WTC11 (cell line): ENCODE results near the gene ADGRB2. TPM values are rescaled to one million over a fixed set of nuclear protein-coding genes. Genes with fewer than 3 reads are reported as not detected.
A peak's percentile ranks its signal among the peaks of the same experiment; 100 is the strongest.

Experiments
- ATAC-seq: fragments of 200-7000 bp; cut with Tn5 transposase; 2 replicates; pipeline ENCODE4 v1.10.0; 2021; ENCODE audit warnings: mild to moderate bottlenecking, moderate library complexity
- CTCF ChIA-PET: fragments of 300-600 bp; sonication (Branson Sonifier 250); formaldehyde crosslinking; loops from one replicate; lab custom pipeline; 2021; ENCODE audit warnings: antibody characterized with exemption; lab: Charles Lee
- POLR2A ChIA-PET: fragments of 350-600 bp; sonication (Branson Sonifier 250); formaldehyde crosslinking; loops from one replicate; lab custom pipeline; 2021; ENCODE audit warnings: antibody characterized with exemption; lab: Charles Lee
- DNase-seq: peaks from one replicate; pipeline ENCODE4 v3.0.0; 2021; ENCODE audit warnings: low spot score
- H3K27ac Mint-ChIP-seq: 2 replicates; pipeline ENCODE4 v1.8.0; 2021; ENCODE audit warnings: mixed read lengths
- H3K27me3 Mint-ChIP-seq: 2 replicates; pipeline ENCODE4 v1.8.0; 2021; ENCODE audit warnings: low read depth, mild to moderate bottlenecking, moderate library complexity, mixed read lengths
- H3K36me3 Mint-ChIP-seq: 2 replicates; pipeline ENCODE4 v1.8.0; 2021; ENCODE audit warnings: mixed read lengths
- H3K4me1 Mint-ChIP-seq: 2 replicates; pipeline ENCODE4 v1.8.0; 2022; ENCODE audit warnings: mixed read lengths
- H3K4me3 Mint-ChIP-seq: 2 replicates; pipeline ENCODE4 v1.8.0; 2021; ENCODE audit warnings: mild to moderate bottlenecking, moderate library complexity, mixed read lengths
- H3K9me3 Mint-ChIP-seq: 2 replicates; pipeline ENCODE4 v1.8.0; 2021; ENCODE audit warnings: mixed read lengths
- CREM ChIP-seq: sonication (generic); formaldehyde crosslinking; IDR thresholded peaks from 2 replicates; pipeline ENCODE4 v1.8.1; 2022; ENCODE audit warnings: mild to moderate bottlenecking, missing genetic modification reagents, moderate library complexity
- ETV6 ChIP-seq: sonication (generic); formaldehyde crosslinking; IDR thresholded peaks from 2 replicates; pipeline ENCODE4 v1.8.1; 2022; ENCODE audit warnings: mild to moderate bottlenecking, missing genetic modification reagents
- FOXJ3 ChIP-seq: sonication (generic); formaldehyde crosslinking; IDR thresholded peaks from 2 replicates; pipeline ENCODE4 v1.9.0; 2021; ENCODE audit warnings: missing genetic modification reagents, mild to moderate bottlenecking, borderline replicate concordance
- GABPB1 ChIP-seq: sonication (generic); formaldehyde crosslinking; IDR thresholded peaks from 2 replicates; pipeline ENCODE4 v1.8.1; 2023; ENCODE audit warnings: mild to moderate bottlenecking, missing genetic modification reagents
- GTF2I ChIP-seq: fragments of 250-450 bp; sonication (Bioruptor Pico); conservative IDR thresholded peaks from 2 replicates; pipeline ENCODE4 v1.4.0; 2021; ENCODE audit warnings: mild to moderate bottlenecking
- KAT7 ChIP-seq: sonication (generic); formaldehyde crosslinking; IDR thresholded peaks from 2 replicates; pipeline ENCODE4 v1.8.1; 2023; ENCODE audit warnings: missing genetic modification reagents, mild to moderate bottlenecking, borderline replicate concordance
- TCF7 ChIP-seq: sonication (generic); formaldehyde crosslinking; IDR thresholded peaks from 2 replicates; pipeline ENCODE4 v1.8.0; 2022; ENCODE audit warnings: mild to moderate bottlenecking, low read depth, missing genetic modification reagents, moderate library complexity
- TEAD1 ChIP-seq: sonication (generic); formaldehyde crosslinking; IDR thresholded peaks from 2 replicates; pipeline ENCODE4 v1.8.0; 2022; ENCODE audit warnings: mild to moderate bottlenecking, missing genetic modification reagents
- ZNF138 ChIP-seq: sonication (generic); formaldehyde crosslinking; conservative IDR thresholded peaks from 2 replicates; pipeline ENCODE4 v1.8.1; 2022; ENCODE audit warnings: mild to moderate bottlenecking, moderate library complexity, missing genetic modification reagents
- total RNA-seq: library from RNA; stranded (reverse); gene quantifications from 3 replicates; pipeline ENCODE4 v1.2.3, GENCODE V29; 2021
- TF ChIP-seq, protein P1 (sequence below): sonication (generic); formaldehyde crosslinking; IDR thresholded peaks from 2 replicates; pipeline ENCODE4 v1.8.1; 2023; ENCODE audit warnings: mild to moderate bottlenecking, missing genetic modification reagents, borderline replicate concordance
- TF ChIP-seq, protein P2 (sequence below): fragments of 250-450 bp; sonication (Bioruptor Pico); IDR thresholded peaks from 2 replicates; pipeline ENCODE4 v1.9.0; 2021; ENCODE audit warnings: moderate library complexity, mild to moderate bottlenecking, inconsistent platforms, borderline replicate concordance
- TF ChIP-seq, protein P3 (sequence below): fragments of 250-450 bp; sonication (Bioruptor Pico); IDR thresholded peaks from 2 replicates; pipeline ENCODE4 v1.9.0; 2021; ENCODE audit warnings: mild to moderate bottlenecking
- TF ChIP-seq, protein P4 (sequence below): sonication (generic); formaldehyde crosslinking; IDR thresholded peaks from 2 replicates; pipeline ENCODE4 v1.8.1; 2023; ENCODE audit warnings: mild to moderate bottlenecking, moderate library complexity, missing genetic modification reagents
- TF ChIP-seq, protein P5 (sequence below): fragments of 250-450 bp; sonication (Bioruptor Pico); conservative IDR thresholded peaks from 2 replicates; pipeline ENCODE4 v1.9.0; 2021; ENCODE audit warnings: mild to moderate bottlenecking
- TF ChIP-seq, protein P6 (sequence below): fragments of 200-600 bp; IDR thresholded peaks from 2 replicates; pipeline ENCODE4 v1.8.0; 2022; ENCODE audit warnings: antibody characterized with exemption

The ADGRB2 gene
- total RNA-seq, 1 experiment from 2014 or later: 39.3 TPM

DNA sequence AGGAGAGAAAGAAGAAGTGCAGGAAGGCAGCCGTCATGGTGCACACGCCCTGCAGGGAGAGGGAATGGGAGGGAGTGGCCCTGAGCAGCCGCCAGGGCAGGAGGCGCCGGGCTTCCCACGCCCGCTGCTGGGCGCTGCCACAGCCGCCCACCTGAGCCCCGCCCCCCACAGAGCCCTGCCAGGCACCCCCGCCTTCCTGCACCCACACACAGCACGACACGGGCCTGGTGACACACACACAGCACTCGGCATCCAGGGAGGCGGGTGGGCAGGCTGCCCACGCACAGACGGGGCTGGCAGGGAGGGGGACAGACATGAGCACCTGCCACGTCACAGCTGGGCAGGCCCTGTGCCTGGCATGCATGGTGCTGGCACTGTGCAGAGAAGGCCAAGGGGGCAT lies 27.5 kb downstream of the ADGRB2 start (continued):
- TF ChIP-seq, protein P1, sequence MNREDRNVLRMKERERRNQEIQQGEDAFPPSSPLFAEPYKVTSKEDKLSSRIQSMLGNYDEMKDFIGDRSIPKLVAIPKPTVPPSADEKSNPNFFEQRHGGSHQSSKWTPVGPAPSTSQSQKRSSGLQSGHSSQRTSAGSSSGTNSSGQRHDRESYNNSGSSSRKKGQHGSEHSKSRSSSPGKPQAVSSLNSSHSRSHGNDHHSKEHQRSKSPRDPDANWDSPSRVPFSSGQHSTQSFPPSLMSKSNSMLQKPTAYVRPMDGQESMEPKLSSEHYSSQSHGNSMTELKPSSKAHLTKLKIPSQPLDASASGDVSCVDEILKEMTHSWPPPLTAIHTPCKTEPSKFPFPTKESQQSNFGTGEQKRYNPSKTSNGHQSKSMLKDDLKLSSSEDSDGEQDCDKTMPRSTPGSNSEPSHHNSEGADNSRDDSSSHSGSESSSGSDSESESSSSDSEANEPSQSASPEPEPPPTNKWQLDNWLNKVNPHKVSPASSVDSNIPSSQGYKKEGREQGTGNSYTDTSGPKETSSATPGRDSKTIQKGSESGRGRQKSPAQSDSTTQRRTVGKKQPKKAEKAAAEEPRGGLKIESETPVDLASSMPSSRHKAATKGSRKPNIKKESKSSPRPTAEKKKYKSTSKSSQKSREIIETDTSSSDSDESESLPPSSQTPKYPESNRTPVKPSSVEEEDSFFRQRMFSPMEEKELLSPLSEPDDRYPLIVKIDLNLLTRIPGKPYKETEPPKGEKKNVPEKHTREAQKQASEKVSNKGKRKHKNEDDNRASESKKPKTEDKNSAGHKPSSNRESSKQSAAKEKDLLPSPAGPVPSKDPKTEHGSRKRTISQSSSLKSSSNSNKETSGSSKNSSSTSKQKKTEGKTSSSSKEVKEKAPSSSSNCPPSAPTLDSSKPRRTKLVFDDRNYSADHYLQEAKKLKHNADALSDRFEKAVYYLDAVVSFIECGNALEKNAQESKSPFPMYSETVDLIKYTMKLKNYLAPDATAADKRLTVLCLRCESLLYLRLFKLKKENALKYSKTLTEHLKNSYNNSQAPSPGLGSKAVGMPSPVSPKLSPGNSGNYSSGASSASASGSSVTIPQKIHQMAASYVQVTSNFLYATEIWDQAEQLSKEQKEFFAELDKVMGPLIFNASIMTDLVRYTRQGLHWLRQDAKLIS (CRISPR knock-in tag): no peak

DNA sequence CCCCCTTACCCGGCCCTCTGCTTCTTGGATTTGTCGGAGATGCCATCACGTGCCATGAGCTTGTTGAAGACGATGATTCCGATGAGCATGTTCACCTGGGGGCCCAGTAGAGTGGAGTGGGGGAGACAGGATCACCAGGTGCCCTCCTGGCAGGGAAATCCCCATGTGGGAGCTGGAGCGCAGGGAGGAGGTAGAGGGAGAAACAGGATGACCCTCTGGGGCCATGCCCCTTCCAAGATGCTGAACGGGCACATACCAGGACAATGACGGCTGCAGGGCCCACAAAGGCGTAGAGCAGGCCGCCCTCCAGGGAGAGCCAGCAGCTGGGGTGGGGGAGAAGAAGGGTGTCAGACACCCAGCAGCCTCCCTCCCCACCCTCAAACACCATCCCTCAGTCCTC lies 28.6 kb downstream of the ADGRB2 start:
- no peak for DNase-seq
- ChIA-PET POLR2A (no interaction called here), CTCF (interaction anchor here (2.8 to 6.3 kb wide), 4 partner anchors 11 to 54 kb away, joined by 9 to 44 read pairs (median 26); no protein-coding TSS in a partner anchor)
- H3K4me1 Mint-ChIP-seq: peaks cover 5% of the 10 kb centered on the region
- H3K36me3 Mint-ChIP-seq: no peaks in the 10 kb centered on the region
- no peaks in the 10 kb centered on the region for H3K9me3 Mint-ChIP-seq
- no peak for ATAC-seq
- H3K27me3 Mint-ChIP-seq: no peaks in the 10 kb centered on the region
- no peak overlapping the region for H3K27ac Mint-ChIP-seq
- H3K4me3 Mint-ChIP-seq: no peak overlapping the region
- TF ChIP-seq, protein P2, sequence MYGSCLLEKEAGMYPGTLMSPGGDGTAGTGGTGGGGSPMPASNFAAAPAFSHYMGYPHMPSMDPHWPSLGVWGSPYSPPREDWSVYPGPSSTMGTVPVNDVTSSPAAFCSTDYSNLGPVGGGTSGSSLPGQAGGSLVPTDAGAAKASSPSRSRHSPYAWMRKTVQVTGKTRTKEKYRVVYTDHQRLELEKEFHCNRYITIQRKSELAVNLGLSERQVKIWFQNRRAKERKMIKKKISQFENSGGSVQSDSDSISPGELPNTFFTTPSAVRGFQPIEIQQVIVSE (CRISPR knock-in tag): no peak

DNA sequence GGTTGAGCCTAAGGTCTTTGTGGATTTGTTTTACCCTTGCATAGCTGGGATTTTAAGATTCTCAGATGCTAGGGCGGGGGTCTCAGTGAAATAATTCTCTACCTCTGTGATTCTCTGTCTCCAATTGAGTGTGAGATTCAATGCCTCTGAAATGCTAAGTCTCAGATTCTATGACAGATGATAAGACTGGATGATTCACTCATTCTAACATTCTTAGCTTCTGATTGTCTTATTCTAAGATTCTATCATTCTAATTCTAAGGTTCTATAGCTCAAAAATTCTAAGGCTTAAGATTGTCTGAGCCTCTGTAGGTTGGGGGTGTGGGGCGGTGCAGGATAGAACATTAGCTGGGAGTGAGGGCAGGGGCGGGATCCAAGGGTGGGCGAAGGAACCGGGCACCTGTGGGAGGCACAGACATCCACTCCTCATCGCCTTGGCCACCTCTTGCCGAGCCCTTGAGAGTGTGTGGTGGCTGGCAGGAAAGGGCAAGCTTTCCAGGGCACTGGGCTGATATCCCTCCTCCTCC lies 29.5 kb downstream of the ADGRB2 start:
- Mint-ChIP-seq H3K4me1 (peaks cover 3% of the 10 kb centered on the region), H3K27me3 (no peaks in the 10 kb centered on the region), H3K9me3 (no peaks in the 10 kb centered on the region), H3K4me3 (no peak overlapping the region), H3K36me3 (no peaks in the 10 kb centered on the region), H3K27ac (no peak overlapping the region)
- no peak for TF ChIP-seq ZNF138 (CRISPR knock-in tag)
- ATAC-seq (no peak), DNase-seq (no peak)
- ChIA-PET CTCF (interaction anchor here (0.7 to 6.3 kb wide), 8 partner anchors 12 to 230 kb away, joined by 3 to 44 read pairs (median 8); partner anchors contain the start of gene COL16A1), POLR2A (interaction anchor here (0.9 to 1.2 kb wide), 2 partner anchors 10 to 16 kb away, joined by 3 read pairs; no protein-coding TSS in a partner anchor)

DNA sequence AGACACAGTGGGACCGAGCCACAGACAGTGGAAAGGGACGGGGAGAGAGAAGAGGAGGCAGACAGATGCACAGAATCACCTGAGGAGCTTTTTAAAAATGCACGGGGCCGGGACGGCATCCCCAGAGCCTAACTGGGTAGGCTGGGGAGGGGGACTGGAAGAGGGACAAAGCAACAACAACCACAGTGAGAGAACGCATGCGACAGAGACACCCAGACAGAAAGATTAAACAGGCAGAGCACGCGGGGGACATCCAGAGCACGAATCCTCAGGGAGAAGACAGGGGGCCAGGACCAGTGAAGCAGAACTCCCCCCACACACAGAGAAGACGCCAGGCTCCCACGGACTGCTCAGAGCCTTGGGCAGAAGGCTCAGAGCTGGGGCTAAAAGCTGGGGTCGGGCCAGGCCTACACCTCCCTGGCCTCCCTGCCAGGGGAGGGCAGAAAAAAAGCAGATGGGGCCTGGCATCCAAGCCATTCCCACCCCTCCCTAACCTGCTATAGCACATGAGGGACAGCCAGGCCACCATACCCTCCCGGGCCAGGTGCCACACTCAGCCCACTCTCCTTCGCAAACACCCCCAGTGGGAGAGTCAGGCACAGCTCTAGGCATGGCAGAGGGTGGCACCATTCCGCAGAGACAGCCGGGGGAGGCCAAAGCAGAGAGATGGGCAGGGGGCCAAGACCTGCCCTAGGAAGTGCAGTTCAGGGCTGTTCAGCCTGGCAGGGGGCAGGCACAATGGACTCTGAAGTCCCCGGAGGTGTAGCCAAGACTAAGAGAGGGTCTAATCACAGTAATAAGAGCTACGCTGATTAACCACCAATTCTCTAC lies 30.5 kb downstream of the ADGRB2 start:
- Mint-ChIP-seq H3K27me3 (no peaks in the 10 kb centered on the region), H3K27ac (peak overlapping the region; percentile 77), H3K4me1 (no peaks in the 10 kb centered on the region), H3K4me3 (no peak overlapping the region), H3K9me3 (no peaks in the 10 kb centered on the region), H3K36me3 (no peaks in the 10 kb centered on the region)
- ATAC-seq: no peak
- ChIA-PET POLR2A (interaction anchor here (1.2 kb wide), 1 partner anchor 11 kb away, joined by 3 read pairs; no protein-coding TSS in a partner anchor), CTCF (interaction anchor here (0.8 to 6.3 kb wide), 10 partner anchors 12 to 231 kb away, joined by 3 to 44 read pairs (median 5); partner anchors contain the start of gene COL16A1)
- DNase-seq: no peak
- no peak for TF ChIP-seq FOXJ3 (CRISPR knock-in tag)
- no peak for TF ChIP-seq TCF7
- TF ChIP-seq, protein P3, sequence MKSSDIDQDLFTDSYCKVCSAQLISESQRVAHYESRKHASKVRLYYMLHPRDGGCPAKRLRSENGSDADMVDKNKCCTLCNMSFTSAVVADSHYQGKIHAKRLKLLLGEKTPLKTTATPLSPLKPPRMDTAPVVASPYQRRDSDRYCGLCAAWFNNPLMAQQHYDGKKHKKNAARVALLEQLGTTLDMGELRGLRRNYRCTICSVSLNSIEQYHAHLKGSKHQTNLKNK: no peak
- no peak for TF ChIP-seq GABPB1
- TF ChIP-seq, protein P4, sequence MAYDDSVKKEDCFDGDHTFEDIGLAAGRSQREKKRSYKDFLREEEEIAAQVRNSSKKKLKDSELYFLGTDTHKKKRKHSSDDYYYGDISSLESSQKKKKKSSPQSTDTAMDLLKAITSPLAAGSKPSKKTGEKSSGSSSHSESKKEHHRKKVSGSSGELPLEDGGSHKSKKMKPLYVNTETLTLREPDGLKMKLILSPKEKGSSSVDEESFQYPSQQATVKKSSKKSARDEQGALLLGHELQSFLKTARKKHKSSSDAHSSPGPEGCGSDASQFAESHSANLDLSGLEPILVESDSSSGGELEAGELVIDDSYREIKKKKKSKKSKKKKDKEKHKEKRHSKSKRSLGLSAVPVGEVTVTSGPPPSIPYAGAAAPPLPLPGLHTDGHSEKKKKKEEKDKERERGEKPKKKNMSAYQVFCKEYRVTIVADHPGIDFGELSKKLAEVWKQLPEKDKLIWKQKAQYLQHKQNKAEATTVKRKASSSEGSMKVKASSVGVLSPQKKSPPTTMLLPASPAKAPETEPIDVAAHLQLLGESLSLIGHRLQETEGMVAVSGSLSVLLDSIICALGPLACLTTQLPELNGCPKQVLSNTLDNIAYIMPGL (CRISPR knock-in tag): no peak
- TF ChIP-seq KAT7 (CRISPR knock-in tag): no peak
- TF ChIP-seq ETV6: no peak
- TF ChIP-seq GTF2I: no peak
- TF ChIP-seq, protein P5, sequence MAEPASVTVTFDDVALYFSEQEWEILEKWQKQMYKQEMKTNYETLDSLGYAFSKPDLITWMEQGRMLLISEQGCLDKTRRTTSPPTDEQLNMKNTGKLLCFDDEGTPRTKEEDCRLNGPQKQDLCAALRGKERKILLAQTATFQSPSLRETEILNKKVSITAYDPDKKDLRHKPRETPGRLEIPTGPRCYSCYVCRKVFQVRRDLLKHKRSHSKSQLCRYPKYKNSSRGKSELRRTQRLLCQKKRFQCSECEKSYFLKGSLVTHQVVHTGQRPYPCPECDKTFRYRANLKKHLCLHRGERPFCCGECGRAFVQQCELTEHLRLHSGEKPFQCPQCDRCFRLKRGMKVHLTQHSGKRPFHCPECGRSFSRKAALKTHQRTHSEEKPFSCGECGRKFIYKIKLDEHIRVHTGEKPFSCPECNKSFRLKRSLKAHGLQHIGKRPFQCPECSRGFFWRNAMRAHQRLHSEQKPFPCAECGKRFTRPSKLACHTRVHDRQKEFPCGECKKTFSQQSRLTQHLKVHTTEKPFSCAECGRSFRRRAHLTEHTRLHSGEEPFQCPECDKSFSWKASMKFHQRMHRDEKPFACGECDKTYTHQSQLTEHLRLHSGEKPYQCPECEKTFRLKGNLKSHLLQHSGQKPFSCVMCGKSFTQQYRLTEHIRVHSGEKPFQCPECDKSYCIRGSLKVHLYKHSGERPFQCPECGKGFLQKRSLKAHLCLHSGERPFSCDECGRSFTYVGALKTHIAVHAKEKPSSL (CRISPR knock-in tag): no peak
- TF ChIP-seq CREM (CRISPR knock-in tag): no peak
- TF ChIP-seq TEAD1 (CRISPR knock-in tag): no peak
- TF ChIP-seq, protein P6, sequence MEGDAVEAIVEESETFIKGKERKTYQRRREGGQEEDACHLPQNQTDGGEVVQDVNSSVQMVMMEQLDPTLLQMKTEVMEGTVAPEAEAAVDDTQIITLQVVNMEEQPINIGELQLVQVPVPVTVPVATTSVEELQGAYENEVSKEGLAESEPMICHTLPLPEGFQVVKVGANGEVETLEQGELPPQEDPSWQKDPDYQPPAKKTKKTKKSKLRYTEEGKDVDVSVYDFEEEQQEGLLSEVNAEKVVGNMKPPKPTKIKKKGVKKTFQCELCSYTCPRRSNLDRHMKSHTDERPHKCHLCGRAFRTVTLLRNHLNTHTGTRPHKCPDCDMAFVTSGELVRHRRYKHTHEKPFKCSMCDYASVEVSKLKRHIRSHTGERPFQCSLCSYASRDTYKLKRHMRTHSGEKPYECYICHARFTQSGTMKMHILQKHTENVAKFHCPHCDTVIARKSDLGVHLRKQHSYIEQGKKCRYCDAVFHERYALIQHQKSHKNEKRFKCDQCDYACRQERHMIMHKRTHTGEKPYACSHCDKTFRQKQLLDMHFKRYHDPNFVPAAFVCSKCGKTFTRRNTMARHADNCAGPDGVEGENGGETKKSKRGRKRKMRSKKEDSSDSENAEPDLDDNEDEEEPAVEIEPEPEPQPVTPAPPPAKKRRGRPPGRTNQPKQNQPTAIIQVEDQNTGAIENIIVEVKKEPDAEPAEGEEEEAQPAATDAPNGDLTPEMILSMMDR: no peak
